HG03378 (cell line): Measurements from ENCODE around the gene SPANXN1.
"Not testable (repeated sequence)": the region's sequence is repeated elsewhere in the genome, so short reads cannot be mapped to it uniquely, and the experiment has no call there.

Source experiments
- ATAC-seq: cut with Tn5 transposase; IDR thresholded peaks from one replicate; pipeline ENCODE4 v1.9.1; 2021; ENCODE audit warnings: mild to moderate bottlenecking, moderate library complexity; ENCODE audit not compliant: unreplicated experiment

SPANXN1 gene, protein sequence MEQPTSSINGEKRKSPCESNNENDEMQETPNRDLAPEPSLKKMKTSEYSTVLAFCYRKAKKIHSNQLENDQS

DNA sequence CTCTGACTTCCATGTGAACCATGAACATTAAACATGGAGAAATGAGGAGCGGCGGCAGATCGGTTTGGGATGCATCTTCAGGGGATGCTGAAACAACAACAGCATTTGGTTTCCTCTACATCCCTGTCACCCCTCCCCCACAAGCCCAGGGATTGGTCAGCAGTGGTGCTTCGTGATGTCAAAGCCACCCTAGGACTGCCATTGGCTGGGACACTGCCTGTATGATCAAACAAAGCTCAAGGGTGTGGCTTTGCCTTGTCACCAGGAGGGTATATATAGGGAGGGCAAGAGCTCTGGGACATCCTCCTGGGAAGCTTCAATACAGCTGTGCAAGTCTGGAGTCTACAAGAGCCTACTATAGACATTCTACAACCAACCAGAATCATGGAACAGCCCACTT is at the start of gene SPANXN1:
TSS of gene SPANXN1 (plus strand) at position 301 of the 400 bp plus-strand sequence. CDS start at position 385, 84 bp downstream.
- not testable (repeated sequence) for ATAC-seq

- no peak for ATAC-seq
Measured at GRCh38 chrX:145199078-145199477, 48.2 kb upstream of the SPANXN1 start.

- ATAC-seq, result no peak
Measured at GRCh38 chrX:145213504-145213903, 33.8 kb upstream of the SPANXN1 start.

DNA sequence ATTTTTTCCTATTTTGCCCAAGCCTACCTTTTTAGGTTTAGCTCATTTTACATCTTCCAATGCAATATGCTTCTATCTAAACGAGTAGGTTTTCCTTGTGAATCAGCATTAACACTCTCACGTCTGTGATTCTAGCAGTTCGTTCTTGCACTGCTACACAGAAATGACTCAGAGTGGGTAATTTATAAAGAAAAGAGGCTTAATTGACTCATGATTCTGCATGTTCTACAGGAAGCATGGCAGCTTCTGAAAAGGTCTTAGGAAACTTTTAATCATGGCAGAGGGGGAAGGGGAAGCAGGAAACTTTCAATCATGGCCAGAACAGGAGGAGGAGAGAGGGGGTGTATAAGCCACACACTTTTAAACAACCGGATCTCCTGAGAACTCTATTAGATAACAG is 44.9 kb downstream of the SPANXN1 start:
- ATAC-seq, result no peak
